Stimulated activated CD4-positive, alpha-beta T cell treated with anti-CD3 and anti-CD28 coated beads, Interleukin-4, amount 100 ng/mL, for 48 hours (primary cell): ENCODE results near the gene PLA2G4D.

Source experiments
- DNase-seq, 2 donors: peaks; one replicate each; pipeline ENCODE4 v3.0.0-alpha.2; 2020; ENCODE audit warnings: low read depth in 2 of 2

The PLA2G4D gene

GRCh38 chr15:42021593-42021992 lies 72.8 kb downstream of the PLA2G4D start:
- DNase-seq = no peak

GRCh38 chr15:42020713-42021273 lies 73.6 kb downstream of the PLA2G4D start, which contains the start of gene PLA2G4E:
PLA2G4E (minus strand) TSS chr15:42021042; CDS start chr15:42021030, 12 bp downstream.
- no peak for DNase-seq

GRCh38 chr15:42018306-42019224 lies 75.8 kb downstream of the PLA2G4D start:
- DNase-seq = no peak
